ENCODE measurements around the gene COX19.

Gene COX19

GRCh38 chr7:1012004-1012715 lies 36.8 kb upstream of the COX19 start:
- Histone ChIP-seq H3K4me2 (ENCODE audit: low read length) (no peak overlapping the region), H3K27ac (ENCODE audit: low read length) (no peak overlapping the region)
- no peak for TF ChIP-seq CTCF (IDR thresholded peaks at IDR 0.05; ENCODE audit: low read depth, low read length)
- TF ChIP-seq EZH2phosphoT487 (IDR thresholded peaks at IDR 0.05; ENCODE audit: low read depth) = no peak

GRCh38 chr7:1011297-1012003 lies 36.1 kb upstream of the COX19 start:
- TF ChIP-seq EZH2phosphoT487 (IDR thresholded peaks at IDR 0.05; ENCODE audit: low read depth) (no peak), CTCF (IDR thresholded peaks at IDR 0.05; ENCODE audit: low read depth, low read length) (no peak)
- Histone ChIP-seq H3K79me2 (ENCODE audit: low read length) (no peaks in the 10 kb centered on the region), H3K9me3 (ENCODE audit: insufficient read depth, low read length) (no peaks in the 10 kb centered on the region), H3K9ac (ENCODE audit: low read length) (no peak overlapping the region), H3K36me3 (replicated peaks; ENCODE audit: low read depth, low read length) (no peaks in the 10 kb centered on the region), H4K20me1 (ENCODE audit: insufficient read depth, low read length) (no peaks in the 10 kb centered on the region), H3K4me3 (ENCODE audit: low read length) (no peak overlapping the region), H3K4me2 (ENCODE audit: low read length) (no peak overlapping the region), H3K27me3 (ENCODE audit: low read depth, low read length) (no peaks in the 10 kb centered on the region), H3K4me1 (ENCODE audit: low read length) (no peaks in the 10 kb centered on the region), H3K27ac (ENCODE audit: low read length) (no peak overlapping the region), H2AFZ (ENCODE audit: low read depth, low read length) (no peak overlapping the region)

More at GRCh38 chr7:1012004-1012715, 36.8 kb upstream of the COX19 start:
- H4K20me1 ChIP-seq (ENCODE audit: insufficient read depth, low read length) = no peaks in the 10 kb centered on the region
- H3K79me2 ChIP-seq (ENCODE audit: low read length) = no peaks in the 10 kb centered on the region
- no peaks in the 10 kb centered on the region for H3K4me1 ChIP-seq (ENCODE audit: low read length)
- no peaks in the 10 kb centered on the region for H3K27me3 ChIP-seq (ENCODE audit: low read depth, low read length)
- H3K36me3 ChIP-seq (replicated peaks; ENCODE audit: low read depth, low read length) = no peaks in the 10 kb centered on the region
- H3K9ac ChIP-seq (ENCODE audit: low read length) = no peak overlapping the region
- no peak overlapping the region for H3K4me3 ChIP-seq (ENCODE audit: low read length)
- H2AFZ ChIP-seq (ENCODE audit: low read depth, low read length) = no peak overlapping the region
- H3K9me3 ChIP-seq (ENCODE audit: insufficient read depth, low read length) = no peaks in the 10 kb centered on the region

- Histone ChIP-seq H3K36me3 (replicated peaks; ENCODE audit: low read depth, low read length) (no peaks in the 10 kb centered on the region), H3K9me3 (ENCODE audit: insufficient read depth, low read length) (no peaks in the 10 kb centered on the region), H2AFZ (ENCODE audit: low read depth, low read length) (no peak overlapping the region), H3K27ac (ENCODE audit: low read length) (no peak overlapping the region), H3K4me2 (ENCODE audit: low read length) (no peak overlapping the region), H3K4me3 (ENCODE audit: low read length) (no peak overlapping the region), H3K79me2 (ENCODE audit: low read length) (no peaks in the 10 kb centered on the region), H3K4me1 (ENCODE audit: low read length) (no peaks in the 10 kb centered on the region), H3K27me3 (ENCODE audit: low read depth, low read length) (no peaks in the 10 kb centered on the region), H4K20me1 (ENCODE audit: insufficient read depth, low read length) (no peaks in the 10 kb centered on the region), H3K9ac (ENCODE audit: low read length) (no peak overlapping the region)
- TF ChIP-seq CTCF (IDR thresholded peaks at IDR 0.05; ENCODE audit: low read depth, low read length) (no peak), EZH2phosphoT487 (IDR thresholded peaks at IDR 0.05; ENCODE audit: low read depth) (no peak)
These were observed 34.9 kb upstream of the COX19 start for GRCh38 chr7:1010226-1010625.

GRCh38 chr7:1009747-1010146 lies 34.4 kb upstream of the COX19 start:
- no peak overlapping the region for H2AFZ ChIP-seq (ENCODE audit: low read depth, low read length)
- TF ChIP-seq EZH2phosphoT487 (IDR thresholded peaks at IDR 0.05; ENCODE audit: low read depth) (no peak), CTCF (IDR thresholded peaks at IDR 0.05; ENCODE audit: low read depth, low read length) (no peak)
- H3K79me2 ChIP-seq (ENCODE audit: low read length) = no peaks in the 10 kb centered on the region
- H3K27ac ChIP-seq (ENCODE audit: low read length) = no peak overlapping the region
- no peaks in the 10 kb centered on the region for H3K36me3 ChIP-seq (replicated peaks; ENCODE audit: low read depth, low read length)
- H3K9ac ChIP-seq (ENCODE audit: low read length) = no peak overlapping the region
- no peaks in the 10 kb centered on the region for H3K9me3 ChIP-seq (ENCODE audit: insufficient read depth, low read length)
- H3K4me3 ChIP-seq (ENCODE audit: low read length) = no peak overlapping the region
- no peaks in the 10 kb centered on the region for H3K27me3 ChIP-seq (ENCODE audit: low read depth, low read length)
- no peak overlapping the region for H3K4me2 ChIP-seq (ENCODE audit: low read length)
- H4K20me1 ChIP-seq (ENCODE audit: insufficient read depth, low read length) = no peaks in the 10 kb centered on the region
- H3K4me1 ChIP-seq (ENCODE audit: low read length) = no peaks in the 10 kb centered on the region

All from OCI-LY3 (cell line).